Measurements from ENCODE around the gene GPR15LG.
A peak's percentile ranks its signal among the peaks of the same experiment; 100 is the strongest.

GPR15LG gene

GRCh38 chr10:84197643-84198042 lies 24.0 kb downstream of the GPR15LG start:
- no peak for FAIRE-seq
- no peak for TF ChIP-seq POLR2A (IDR thresholded peaks at IDR 0.05; ENCODE audit: low read depth, low read length)
- TF ChIP-seq POLR2AphosphoS5 (IDR thresholded peaks at IDR 0.05; ENCODE audit: low read depth, low read length) = no peak
- no peak for TF ChIP-seq TAF1 (IDR thresholded peaks at IDR 0.05; ENCODE audit: borderline replicate concordance, low read depth, low read length)

GRCh38 chr10:84198206-84198915 lies 24.8 kb downstream of the GPR15LG start:
- FAIRE-seq = no peak
- DNase-seq (ENCODE audit: insufficient read length) = no peak
- no peak for TF ChIP-seq POLR2A (IDR thresholded peaks at IDR 0.05; ENCODE audit: low read depth, low read length)
- no peak for TF ChIP-seq POLR2AphosphoS5 (IDR thresholded peaks at IDR 0.05; ENCODE audit: low read depth, low read length)
- no peak for TF ChIP-seq TAF1 (IDR thresholded peaks at IDR 0.05; ENCODE audit: borderline replicate concordance, low read depth, low read length)

More at GRCh38 chr10:84197643-84198042, 24.0 kb downstream of the GPR15LG start:
- no peak for DNase-seq (ENCODE audit: insufficient read length)

- FAIRE-seq = peak; percentile 17
These were observed 27.1 kb downstream of the GPR15LG start for GRCh38 chr10:84200537-84201243.

GRCh38 chr10:84201244-84201606 lies 27.6 kb downstream of the GPR15LG start:
- DNase-seq (ENCODE audit: insufficient read length) (no peak), FAIRE-seq (no peak)
- TF ChIP-seq TAF1 (IDR thresholded peaks at IDR 0.05; ENCODE audit: borderline replicate concordance, low read depth, low read length) (no peak), POLR2AphosphoS5 (IDR thresholded peaks at IDR 0.05; ENCODE audit: low read depth, low read length) (no peak), POLR2A (IDR thresholded peaks at IDR 0.05; ENCODE audit: low read depth, low read length) (no peak)

More at GRCh38 chr10:84200537-84201243, 27.1 kb downstream of the GPR15LG start:
- no peak for DNase-seq (ENCODE audit: insufficient read length)
- TF ChIP-seq POLR2A (IDR thresholded peaks at IDR 0.05; ENCODE audit: low read depth, low read length) (no peak), TAF1 (IDR thresholded peaks at IDR 0.05; ENCODE audit: borderline replicate concordance, low read depth, low read length) (no peak), POLR2AphosphoS5 (IDR thresholded peaks at IDR 0.05; ENCODE audit: low read depth, low read length) (no peak)

- DNase-seq (ENCODE audit: insufficient read length) (no peak), FAIRE-seq (no peak)
- TF ChIP-seq POLR2AphosphoS5 (IDR thresholded peaks at IDR 0.05; ENCODE audit: low read depth, low read length) (no peak), TAF1 (IDR thresholded peaks at IDR 0.05; ENCODE audit: borderline replicate concordance, low read depth, low read length) (no peak), POLR2A (IDR thresholded peaks at IDR 0.05; ENCODE audit: low read depth, low read length) (no peak)
These were observed 28.1 kb downstream of the GPR15LG start for GRCh38 chr10:84201682-84202081.

GRCh38 chr10:84202349-84202748 lies 28.7 kb downstream of the GPR15LG start:
- no peak for DNase-seq (ENCODE audit: insufficient read length)
- FAIRE-seq = no peak
- TF ChIP-seq POLR2A (IDR thresholded peaks at IDR 0.05; ENCODE audit: low read depth, low read length) (no peak), POLR2AphosphoS5 (IDR thresholded peaks at IDR 0.05; ENCODE audit: low read depth, low read length) (no peak), TAF1 (IDR thresholded peaks at IDR 0.05; ENCODE audit: borderline replicate concordance, low read depth, low read length) (no peak)

GRCh38 chr10:84204122-84204521 lies 30.5 kb downstream of the GPR15LG start:
- TF ChIP-seq POLR2AphosphoS5 (IDR thresholded peaks at IDR 0.05; ENCODE audit: low read depth, low read length) = no peak
- TF ChIP-seq POLR2A (IDR thresholded peaks at IDR 0.05; ENCODE audit: low read depth, low read length) = no peak
- no peak for TF ChIP-seq TAF1 (IDR thresholded peaks at IDR 0.05; ENCODE audit: borderline replicate concordance, low read depth, low read length)
- DNase-seq (ENCODE audit: insufficient read length) (peak; percentile 59), FAIRE-seq (peak; percentile 51)

GRCh38 chr10:84204610-84205009 lies 31.0 kb downstream of the GPR15LG start:
- TF ChIP-seq TAF1 (IDR thresholded peaks at IDR 0.05; ENCODE audit: borderline replicate concordance, low read depth, low read length) (no peak), POLR2A (IDR thresholded peaks at IDR 0.05; ENCODE audit: low read depth, low read length) (no peak), POLR2AphosphoS5 (IDR thresholded peaks at IDR 0.05; ENCODE audit: low read depth, low read length) (no peak)
- DNase-seq (ENCODE audit: insufficient read length) (no peak), FAIRE-seq (no peak)

- TF ChIP-seq POLR2AphosphoS5 (IDR thresholded peaks at IDR 0.05; ENCODE audit: low read depth, low read length) = no peak
- no peak for TF ChIP-seq TAF1 (IDR thresholded peaks at IDR 0.05; ENCODE audit: borderline replicate concordance, low read depth, low read length)
- TF ChIP-seq POLR2A (IDR thresholded peaks at IDR 0.05; ENCODE audit: low read depth, low read length) = no peak
- peak; percentile 50 for DNase-seq (ENCODE audit: insufficient read length)
- peak; percentile 89 for FAIRE-seq
These were observed 31.6 kb downstream of the GPR15LG start for GRCh38 chr10:84205049-84205852.

- no peak for TF ChIP-seq POLR2A (IDR thresholded peaks at IDR 0.05; ENCODE audit: low read depth, low read length)
- TF ChIP-seq TAF1 (IDR thresholded peaks at IDR 0.05; ENCODE audit: borderline replicate concordance, low read depth, low read length) = no peak
- TF ChIP-seq POLR2AphosphoS5 (IDR thresholded peaks at IDR 0.05; ENCODE audit: low read depth, low read length) = no peak
- DNase-seq (ENCODE audit: insufficient read length) (no peak), FAIRE-seq (no peak)
These were observed 32.4 kb downstream of the GPR15LG start for GRCh38 chr10:84205853-84206525.

- TF ChIP-seq TAF1 (IDR thresholded peaks at IDR 0.05; ENCODE audit: borderline replicate concordance, low read depth, low read length) (no peak), POLR2A (IDR thresholded peaks at IDR 0.05; ENCODE audit: low read depth, low read length) (no peak), POLR2AphosphoS5 (IDR thresholded peaks at IDR 0.05; ENCODE audit: low read depth, low read length) (no peak)
- no peak for DNase-seq (ENCODE audit: insufficient read length)
- FAIRE-seq = no peak
These were observed 34.4 kb downstream of the GPR15LG start for GRCh38 chr10:84208023-84208422.

Data from GM12892 (cell line).